ENCODE data around the gene AFF3.

AFF3 gene

DNA sequence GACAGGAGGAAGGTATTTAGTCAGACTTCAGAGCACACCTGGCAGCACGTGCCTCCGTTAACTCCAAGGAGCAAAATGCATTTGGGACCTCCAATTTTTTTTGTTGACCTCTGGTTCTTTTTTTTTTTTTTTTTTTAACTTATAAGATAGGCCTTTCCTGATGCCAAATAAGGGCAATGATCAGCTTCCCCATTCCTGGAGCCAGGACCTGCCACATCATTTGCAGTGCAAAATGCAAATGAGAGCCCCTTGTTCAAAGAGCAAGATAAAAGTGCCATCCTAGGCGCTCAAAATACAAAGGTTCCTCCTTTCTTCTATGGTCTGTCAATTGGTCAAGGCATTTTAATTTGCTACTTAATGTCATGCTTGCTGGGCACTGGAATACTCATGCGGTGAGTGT is 519.4 kb downstream of the AFF3 start:
- Histone ChIP-seq H3K9me3 (no peaks in the 10 kb centered on the region), H3K4me1 (ENCODE audit: control insufficient read depth in 1 of 2, insufficient read depth in 1 of 2, low read depth in 1 of 2, low read length in 1 of 2) (no peaks in the 10 kb centered on the region), H3K4me3 (ENCODE audit: low read depth in 1 of 2, low read length in 1 of 2) (no peak overlapping the region), H3K27me3 (no peaks in the 10 kb centered on the region), H3K27ac (no peak overlapping the region), H3K36me3 (no peaks in the 10 kb centered on the region)
- TF ChIP-seq, protein P1, sequence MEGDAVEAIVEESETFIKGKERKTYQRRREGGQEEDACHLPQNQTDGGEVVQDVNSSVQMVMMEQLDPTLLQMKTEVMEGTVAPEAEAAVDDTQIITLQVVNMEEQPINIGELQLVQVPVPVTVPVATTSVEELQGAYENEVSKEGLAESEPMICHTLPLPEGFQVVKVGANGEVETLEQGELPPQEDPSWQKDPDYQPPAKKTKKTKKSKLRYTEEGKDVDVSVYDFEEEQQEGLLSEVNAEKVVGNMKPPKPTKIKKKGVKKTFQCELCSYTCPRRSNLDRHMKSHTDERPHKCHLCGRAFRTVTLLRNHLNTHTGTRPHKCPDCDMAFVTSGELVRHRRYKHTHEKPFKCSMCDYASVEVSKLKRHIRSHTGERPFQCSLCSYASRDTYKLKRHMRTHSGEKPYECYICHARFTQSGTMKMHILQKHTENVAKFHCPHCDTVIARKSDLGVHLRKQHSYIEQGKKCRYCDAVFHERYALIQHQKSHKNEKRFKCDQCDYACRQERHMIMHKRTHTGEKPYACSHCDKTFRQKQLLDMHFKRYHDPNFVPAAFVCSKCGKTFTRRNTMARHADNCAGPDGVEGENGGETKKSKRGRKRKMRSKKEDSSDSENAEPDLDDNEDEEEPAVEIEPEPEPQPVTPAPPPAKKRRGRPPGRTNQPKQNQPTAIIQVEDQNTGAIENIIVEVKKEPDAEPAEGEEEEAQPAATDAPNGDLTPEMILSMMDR (IDR thresholded peaks at IDR 0.05) = no peak

DNA sequence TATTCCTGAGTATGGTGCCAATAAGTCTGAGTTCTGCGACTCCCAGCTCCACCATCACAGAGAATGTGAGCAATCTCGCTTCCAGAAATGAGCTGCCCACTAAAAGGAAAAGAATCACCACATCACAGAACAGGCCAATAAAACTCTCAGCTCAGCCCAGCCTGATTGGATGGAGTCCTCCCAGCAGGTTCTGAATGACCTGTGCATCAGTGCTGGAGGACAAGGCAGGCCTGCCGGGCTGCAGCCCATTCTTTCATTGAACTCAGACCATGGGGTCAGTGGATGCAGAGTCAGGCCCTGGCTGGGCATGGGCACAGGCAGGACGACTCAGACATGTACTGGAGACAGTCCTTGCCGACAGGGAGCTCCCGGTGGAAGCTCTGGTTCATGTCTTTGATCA is 519.9 kb downstream of the AFF3 start:
- Histone ChIP-seq H3K4me1 (ENCODE audit: control insufficient read depth in 1 of 2, insufficient read depth in 1 of 2, low read depth in 1 of 2, low read length in 1 of 2) (no peaks in the 10 kb centered on the region), H3K9me3 (no peaks in the 10 kb centered on the region), H3K27ac (no peak overlapping the region), H3K4me3 (ENCODE audit: low read depth in 1 of 2, low read length in 1 of 2) (no peak overlapping the region), H3K36me3 (no peaks in the 10 kb centered on the region), H3K27me3 (no peaks in the 10 kb centered on the region)
- TF ChIP-seq, protein P1 (IDR thresholded peaks at IDR 0.05) = no peak

DNA sequence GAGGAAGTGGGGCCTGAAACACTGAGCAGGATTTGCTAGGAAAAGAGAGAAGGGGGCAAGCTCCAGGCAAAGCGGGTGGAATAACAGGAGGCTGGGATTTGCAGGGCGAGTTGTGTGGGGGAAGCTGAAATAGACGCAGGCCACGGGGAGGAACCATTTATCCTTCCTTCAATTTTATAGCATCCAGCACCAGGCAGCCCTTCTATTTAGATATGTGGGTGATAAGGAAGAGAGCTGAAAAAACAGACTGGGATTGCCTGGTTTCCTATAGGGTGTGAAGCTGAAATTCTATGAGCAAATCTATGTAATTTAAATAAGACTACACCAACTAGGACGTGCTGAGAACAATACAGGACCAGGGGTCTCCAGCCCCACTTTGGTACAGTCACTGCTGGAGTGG is 520.6 kb downstream of the AFF3 start:
- Histone ChIP-seq H3K27me3 (no peaks in the 10 kb centered on the region), H3K36me3 (no peaks in the 10 kb centered on the region), H3K4me1 (ENCODE audit: control insufficient read depth in 1 of 2, insufficient read depth in 1 of 2, low read depth in 1 of 2, low read length in 1 of 2) (no peaks in the 10 kb centered on the region), H3K4me3 (ENCODE audit: low read depth in 1 of 2, low read length in 1 of 2) (no peak overlapping the region), H3K9me3 (no peaks in the 10 kb centered on the region), H3K27ac (no peak overlapping the region)
- TF ChIP-seq, protein P1 (IDR thresholded peaks at IDR 0.05) = no peak

DNA sequence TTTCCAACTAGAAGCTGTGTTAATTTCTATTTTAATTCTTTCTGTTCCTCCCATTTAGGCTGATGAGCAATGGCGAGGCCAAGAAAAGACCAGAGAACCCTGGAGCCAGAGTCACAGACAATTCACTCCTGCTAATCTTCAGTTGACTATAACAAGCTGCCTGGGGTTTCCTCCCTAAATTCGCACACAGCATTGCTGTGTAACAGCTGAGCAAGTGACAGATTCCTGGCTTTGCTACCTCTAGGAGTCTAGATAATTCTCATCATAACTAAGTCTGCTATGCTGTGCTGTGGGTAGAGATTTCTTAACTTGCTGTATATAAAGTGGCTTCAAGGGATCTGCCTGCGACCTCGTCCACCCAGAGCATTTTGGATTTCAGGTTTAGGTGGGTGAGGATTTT is 521.3 kb downstream of the AFF3 start:
- TF ChIP-seq, protein P1 (IDR thresholded peaks at IDR 0.05) = no peak
- Histone ChIP-seq H3K36me3 (no peaks in the 10 kb centered on the region), H3K4me3 (ENCODE audit: low read depth in 1 of 2, low read length in 1 of 2) (no peak overlapping the region), H3K27ac (no peak overlapping the region), H3K9me3 (no peaks in the 10 kb centered on the region), H3K27me3 (no peaks in the 10 kb centered on the region), H3K4me1 (ENCODE audit: control insufficient read depth in 1 of 2, insufficient read depth in 1 of 2, low read depth in 1 of 2, low read length in 1 of 2) (no peaks in the 10 kb centered on the region)

DNA sequence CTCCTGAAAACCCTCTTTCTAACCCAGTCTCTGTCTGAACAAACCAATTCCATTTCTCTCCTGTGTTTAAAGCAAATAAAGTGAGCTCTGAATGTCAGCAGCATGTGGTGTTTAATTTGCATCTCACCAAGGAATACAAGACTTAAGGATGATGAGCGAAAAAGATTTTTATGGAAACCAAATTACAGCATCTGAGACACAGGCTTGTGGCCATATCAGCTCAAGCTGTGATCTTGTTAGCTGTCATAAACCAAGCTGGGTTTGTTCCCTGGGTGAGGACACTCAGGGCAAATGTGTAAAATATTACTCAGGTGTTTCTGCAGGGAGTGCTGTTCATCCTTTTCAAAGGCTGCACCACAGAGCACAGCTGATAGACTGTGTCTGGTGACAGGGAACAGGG is 523.2 kb downstream of the AFF3 start:
- Histone ChIP-seq H3K9me3 (no peaks in the 10 kb centered on the region), H3K4me1 (ENCODE audit: control insufficient read depth in 1 of 2, insufficient read depth in 1 of 2, low read depth in 1 of 2, low read length in 1 of 2) (no peaks in the 10 kb centered on the region), H3K36me3 (no peaks in the 10 kb centered on the region), H3K4me3 (ENCODE audit: low read depth in 1 of 2, low read length in 1 of 2) (no peak overlapping the region), H3K27ac (no peak overlapping the region), H3K27me3 (no peaks in the 10 kb centered on the region)
- TF ChIP-seq, protein P1 (IDR thresholded peaks at IDR 0.05) = no peak

DNA sequence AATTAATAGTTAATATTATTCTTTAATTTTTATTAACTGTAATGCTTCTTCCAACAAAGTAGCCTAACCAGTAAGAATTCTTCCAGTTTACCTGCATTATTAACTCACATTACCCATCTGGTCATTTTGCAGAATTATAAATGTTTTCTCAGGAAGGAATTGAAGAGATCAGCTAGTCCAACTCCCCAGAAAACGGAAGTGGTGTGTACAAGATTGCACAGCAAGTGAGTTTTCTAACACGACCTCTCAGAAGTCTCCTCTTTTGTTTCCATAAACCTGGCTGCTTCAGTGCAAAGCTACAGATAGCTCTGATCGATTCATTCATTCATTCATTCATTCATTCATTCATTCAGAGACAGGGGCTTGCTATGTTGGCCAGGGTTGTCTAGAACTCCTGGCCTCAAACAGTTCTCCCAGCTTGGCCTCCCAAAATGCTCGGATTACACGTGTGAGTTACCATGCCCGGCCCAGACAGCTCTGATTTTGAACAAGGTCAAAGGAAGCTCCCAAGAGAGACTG is 523.8 kb downstream of the AFF3 start:
- no peak overlapping the region for H3K27ac ChIP-seq
- no peaks in the 10 kb centered on the region for H3K4me1 ChIP-seq (ENCODE audit: control insufficient read depth in 1 of 2, insufficient read depth in 1 of 2, low read depth in 1 of 2, low read length in 1 of 2)
- no peaks in the 10 kb centered on the region for H3K9me3 ChIP-seq
- H3K36me3 ChIP-seq = no peaks in the 10 kb centered on the region
- H3K27me3 ChIP-seq = no peaks in the 10 kb centered on the region
- no peak overlapping the region for H3K4me3 ChIP-seq (ENCODE audit: low read depth in 1 of 2, low read length in 1 of 2)
- TF ChIP-seq, protein P1 (IDR thresholded peaks at IDR 0.05) = no peak
